Naive thymus-derived CD4-positive, alpha-beta T cell (primary cell): ENCODE measurements around the gene PDE4D. TPM values are rescaled to one million over a fixed set of nuclear protein-coding genes. Genes with fewer than 3 reads are reported as not detected.

ENCODE experiments used
- ATAC-seq: fragments of 150-1000 bp; cut with Tn5 transposase; 2 replicates; pipeline ENCODE4 v1.10.0; 2021; ENCODE audit warnings: mild to moderate bottlenecking, moderate library complexity
- CTCF ChIA-PET: fragments of 350-600 bp; sonication (Branson Sonifier 250); formaldehyde crosslinking; loops from one replicate; lab custom pipeline; 2021; ENCODE audit warnings: antibody characterized with exemption; lab: Charles Lee
- POLR2A ChIA-PET: fragments of 350-600 bp; sonication (Branson Sonifier 250); formaldehyde crosslinking; loops from one replicate; lab custom pipeline; 2021; ENCODE audit warnings: antibody characterized with exemption, inconsistent platforms; lab: Charles Lee
- DNase-seq, 9 donors: peaks; one replicate each; pipeline versions ENCODE4 v3.0.0 to v3.0.0-alpha.2; 2020 to 2022; ENCODE audit warnings: mixed read lengths in 1 of 9
- H3K27ac ChIP-seq: one replicate; pipeline ENCODE4 v1.7.0; 2013; ENCODE audit warnings: mild to moderate bottlenecking, low read depth, low read length, moderate library complexity
- H3K27me3 ChIP-seq, 2 donors: one replicate each; pipeline ENCODE4 v1.7.0; 2013; ENCODE audit warnings: low read length in 2 of 2, mild to moderate bottlenecking in 2 of 2, moderate library complexity in 2 of 2; ENCODE audit not compliant: control insufficient read depth in 2 of 2, insufficient read depth in 2 of 2
- H3K36me3 ChIP-seq, 3 experiments: 1 replicate in 2 of 3; 2 replicates in 1 of 3; pipeline ENCODE4 v1.7.0; 2013; ENCODE audit warnings: low read length in 3 of 3, mild to moderate bottlenecking in 3 of 3, moderate library complexity in 1 of 3; ENCODE audit not compliant: insufficient read depth in 3 of 3, control insufficient read depth in 2 of 3
- H3K4me1 ChIP-seq, 2 donors: one replicate each; pipeline ENCODE4 v1.7.0; 2013; ENCODE audit warnings: low read length in 2 of 2, mild to moderate bottlenecking in 2 of 2, moderate library complexity in 1 of 2; ENCODE audit not compliant: control insufficient read depth in 2 of 2, insufficient read depth in 2 of 2
- H3K4me3 ChIP-seq: 2 replicates; pipeline ENCODE4 v1.7.0; 2013; ENCODE audit warnings: mild to moderate bottlenecking, low read length
- H3K9me3 ChIP-seq, 3 experiments: 1 replicate in 2 of 3; 2 replicates in 1 of 3; pipeline ENCODE4 v1.7.0; 2013; ENCODE audit warnings: low read length in 3 of 3; ENCODE audit not compliant: control insufficient read depth in 2 of 3
- H3K27ac Mint-ChIP-seq, 9 donors: one replicate each; pipeline ENCODE4 v1.8.0; 2020 to 2022; ENCODE audit warnings: mixed read lengths in 9 of 9, mild to moderate bottlenecking in 8 of 9, moderate library complexity in 5 of 9, inconsistent platforms in 2 of 9
- H3K27me3 Mint-ChIP-seq, 5 donors: one replicate each; pipeline ENCODE4 v1.8.0; 2021 to 2022; ENCODE audit warnings: mixed read lengths in 5 of 5, mild to moderate bottlenecking in 1 of 5
- H3K36me3 Mint-ChIP-seq, 5 donors: one replicate each; pipeline ENCODE4 v1.8.0; 2020 to 2022; ENCODE audit warnings: mixed read lengths in 5 of 5, mild to moderate bottlenecking in 3 of 5, inconsistent platforms in 1 of 5
- H3K4me1 Mint-ChIP-seq, 7 donors: one replicate each; pipeline ENCODE4 v1.8.0; 2020 to 2022; ENCODE audit warnings: mixed read lengths in 7 of 7, mild to moderate bottlenecking in 3 of 7, inconsistent platforms in 1 of 7
- H3K4me3 Mint-ChIP-seq, 10 donors: one replicate each; pipeline ENCODE4 v1.8.0; 2020 to 2022; ENCODE audit warnings: mild to moderate bottlenecking in 10 of 10, mixed read lengths in 10 of 10, moderate library complexity in 6 of 10, inconsistent platforms in 2 of 10
- H3K9me3 Mint-ChIP-seq, 11 donors: one replicate each; pipeline ENCODE4 v1.8.0; 2020 to 2022; ENCODE audit warnings: mixed read lengths in 11 of 11, mild to moderate bottlenecking in 4 of 11, inconsistent platforms in 1 of 11, moderate library complexity in 1 of 11
- intact Hi-C, 2 donors: fragments of 100-400 bp; cut with micrococcal nuclease; formaldehyde crosslinking; loops; one replicate each; pipeline ENCODE4 v1.15.1; 2023
- polyA plus RNA-seq, 2 donors: library from polyadenylated mRNA; unstranded; fragments of 300-500 nt; fragmentation: Illumina TruSeq; gene quantifications; one replicate each; pipeline ENCODE4 v1.2.3, GENCODE V29; 2021
- total RNA-seq, 6 experiments: library from RNA in 5 of 6; stranded (reverse) in 5 of 6; gene quantifications; 1 replicate in 5 of 6; 2 replicates in 1 of 6; pipeline ENCODE4 v1.2.3 and lab custom pipeline; 2021 to 2026

PDE4D gene
- total and polyA plus RNA-seq, 7 experiments from 2014 or later: 4.9 to 102 (median 38.8) TPM

DNA sequence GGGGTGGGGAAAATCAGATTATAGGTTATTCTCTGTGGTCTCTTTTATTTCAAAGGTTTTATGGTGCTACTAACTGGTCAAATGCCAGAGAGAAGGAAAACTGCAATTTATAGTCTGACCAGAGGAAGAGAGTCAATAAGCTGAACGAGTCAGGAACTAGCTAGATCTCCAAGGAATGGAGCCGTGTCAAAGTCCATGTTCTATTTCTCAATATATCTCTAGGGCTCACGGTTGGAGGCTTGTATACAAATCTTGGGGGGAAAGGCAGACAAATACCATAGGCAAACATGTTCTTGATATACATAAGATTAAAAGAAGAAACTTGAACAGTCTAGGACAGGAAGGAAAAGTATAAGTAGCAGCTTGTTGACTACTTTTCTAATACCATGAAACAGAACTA is 627.1 kb downstream of the PDE4D start:
- CTCF ChIA-PET: no interaction called here

DNA sequence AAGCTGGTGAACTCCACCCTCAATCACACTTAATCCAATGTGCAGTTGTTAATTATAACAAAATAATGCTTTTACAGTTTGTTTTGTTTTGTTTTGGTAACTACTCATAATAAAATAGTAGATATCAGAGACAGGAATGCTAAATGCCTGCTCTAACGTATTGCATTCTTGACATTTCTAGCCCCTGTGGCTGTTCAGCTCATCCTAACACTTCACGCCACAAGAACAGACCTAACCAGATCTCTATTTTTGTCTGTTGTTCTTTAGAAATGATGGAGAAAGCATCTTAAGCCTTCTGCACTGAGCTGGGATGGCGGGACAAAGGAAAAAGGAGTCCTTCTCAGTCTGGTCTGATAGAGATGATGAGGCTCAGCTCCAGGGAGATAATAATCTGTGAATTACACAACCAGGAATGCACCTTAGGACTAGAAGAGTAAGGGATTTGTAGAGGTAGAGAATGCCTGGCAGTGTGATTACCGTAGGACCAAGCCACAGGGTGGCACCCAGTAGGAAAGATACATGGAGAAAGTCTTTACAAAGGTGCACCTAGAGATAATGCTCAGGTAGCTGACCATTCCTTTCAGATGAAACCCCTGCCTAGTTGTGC is 628.8 kb downstream of the PDE4D start:
- no peaks in the 10 kb centered on the region for H3K36me3 Mint-ChIP-seq
- no peaks in the 10 kb centered on the region for H3K4me1 Mint-ChIP-seq
- ChIA-PET CTCF (no interaction called here), POLR2A (no interaction called here)
- H3K27me3 Mint-ChIP-seq: peaks cover 0 to 27% (median 5%) of the 10 kb centered on the region in 5 donors
- Histone ChIP-seq H3K27ac (no peak overlapping the region), H3K4me1 (no peaks in the 10 kb centered on the region), H3K9me3 (no peaks in the 10 kb centered on the region), H3K36me3 (no peaks in the 10 kb centered on the region), H3K4me3 (no peak overlapping the region), H3K27me3 (no peaks in the 10 kb centered on the region)
- DNase-seq (no peak), ATAC-seq (no peak)
- intact Hi-C loops: no loop called here
- H3K4me3 Mint-ChIP-seq: no peak overlapping the region
- H3K27ac Mint-ChIP-seq: no peak overlapping the region
- H3K9me3 Mint-ChIP-seq: no peaks in the 10 kb centered on the region

More for the DNA sequence above, 627.1 kb downstream of the PDE4D start:
- no peaks in the 10 kb centered on the region for H3K36me3 ChIP-seq
- H3K4me3 ChIP-seq: no peak overlapping the region
- ATAC-seq (no peak), DNase-seq (no peak)
- Mint-ChIP-seq H3K9me3 (peaks cover 0 to under 1% (median 0%) of the 10 kb centered on the region in 11 donors), H3K4me3 (no peak overlapping the region), H3K4me1 (no peaks in the 10 kb centered on the region), H3K27ac (no peak overlapping the region), H3K27me3 (peaks cover 0 to 25% (median 0%) of the 10 kb centered on the region in 5 donors), H3K36me3 (no peaks in the 10 kb centered on the region)
- intact Hi-C loops: no loop called here
- POLR2A ChIA-PET: no interaction called here
- no peaks in the 10 kb centered on the region for H3K27me3 ChIP-seq
- no peaks in the 10 kb centered on the region for H3K9me3 ChIP-seq
- no peak overlapping the region for H3K27ac ChIP-seq
- H3K4me1 ChIP-seq: no peaks in the 10 kb centered on the region

DNA sequence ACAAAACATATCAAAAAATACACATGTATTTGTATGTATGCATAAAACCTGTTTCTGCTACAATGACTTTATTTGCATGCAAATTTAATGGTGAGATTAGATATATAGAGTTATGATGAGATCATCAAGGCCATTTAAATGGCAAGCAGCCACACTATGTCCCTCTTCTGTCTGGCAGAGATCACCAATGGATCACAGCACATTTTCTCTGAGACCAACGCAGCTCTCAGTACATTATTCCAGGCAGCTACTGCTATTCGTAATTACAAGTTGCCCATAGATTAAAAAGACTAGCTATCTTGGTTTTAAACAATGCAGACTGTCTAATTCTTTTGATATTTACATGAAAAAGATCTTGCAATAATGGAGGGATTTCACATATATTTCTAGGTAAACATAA is 629.5 kb downstream of the PDE4D start:
- intact Hi-C loops: no loop called here
- Mint-ChIP-seq H3K9me3 (no peaks in the 10 kb centered on the region), H3K27me3 (peaks cover 0 to 30% (median 5%) of the 10 kb centered on the region in 5 donors), H3K4me1 (no peaks in the 10 kb centered on the region), H3K4me3 (no peak overlapping the region), H3K27ac (no peak overlapping the region), H3K36me3 (no peaks in the 10 kb centered on the region)
- ATAC-seq (no peak), DNase-seq (no peak)
- no peak overlapping the region for H3K27ac ChIP-seq
- CTCF ChIA-PET: no interaction called here
- POLR2A ChIA-PET: no interaction called here
- no peaks in the 10 kb centered on the region for H3K9me3 ChIP-seq
- no peaks in the 10 kb centered on the region for H3K36me3 ChIP-seq
- H3K4me3 ChIP-seq: no peak overlapping the region
- H3K4me1 ChIP-seq: no peaks in the 10 kb centered on the region
- no peaks in the 10 kb centered on the region for H3K27me3 ChIP-seq

DNA sequence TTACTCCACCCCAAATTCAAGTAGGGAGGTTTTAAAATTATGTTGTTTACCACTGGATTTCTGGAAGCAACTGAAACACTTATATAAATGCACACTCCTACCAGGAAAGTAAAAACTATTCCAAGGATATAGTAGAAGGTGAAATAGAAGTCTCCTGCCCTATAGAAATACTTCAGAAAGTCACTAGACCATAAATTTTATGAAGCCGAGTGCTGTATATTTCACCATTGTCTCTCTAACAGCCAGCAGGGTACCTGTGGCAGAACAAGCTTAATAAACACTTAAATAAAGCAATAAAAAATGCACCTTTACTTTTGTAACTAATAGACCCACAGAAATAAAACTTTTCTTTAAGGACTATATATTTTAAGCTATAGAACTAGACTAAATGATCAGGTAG is 631.6 kb downstream of the PDE4D start:
- H3K9me3 ChIP-seq: no peaks in the 10 kb centered on the region
- no peaks in the 10 kb centered on the region for H3K27me3 ChIP-seq
- intact Hi-C loops: no loop called here
- H3K4me3 Mint-ChIP-seq: no peak overlapping the region
- H3K27me3 Mint-ChIP-seq: peaks cover 0 to 35% (median 8%) of the 10 kb centered on the region in 5 donors
- no peaks in the 10 kb centered on the region for H3K36me3 Mint-ChIP-seq
- H3K4me3 ChIP-seq: no peak overlapping the region
- H3K36me3 ChIP-seq: no peaks in the 10 kb centered on the region
- ChIA-PET CTCF (no interaction called here), POLR2A (no interaction called here)
- no peak overlapping the region for H3K27ac Mint-ChIP-seq
- H3K4me1 ChIP-seq: no peaks in the 10 kb centered on the region
- no peaks in the 10 kb centered on the region for H3K9me3 Mint-ChIP-seq
- H3K4me1 Mint-ChIP-seq: no peaks in the 10 kb centered on the region
- no peak for ATAC-seq
- no peak overlapping the region for H3K27ac ChIP-seq
- no peak for DNase-seq

DNA sequence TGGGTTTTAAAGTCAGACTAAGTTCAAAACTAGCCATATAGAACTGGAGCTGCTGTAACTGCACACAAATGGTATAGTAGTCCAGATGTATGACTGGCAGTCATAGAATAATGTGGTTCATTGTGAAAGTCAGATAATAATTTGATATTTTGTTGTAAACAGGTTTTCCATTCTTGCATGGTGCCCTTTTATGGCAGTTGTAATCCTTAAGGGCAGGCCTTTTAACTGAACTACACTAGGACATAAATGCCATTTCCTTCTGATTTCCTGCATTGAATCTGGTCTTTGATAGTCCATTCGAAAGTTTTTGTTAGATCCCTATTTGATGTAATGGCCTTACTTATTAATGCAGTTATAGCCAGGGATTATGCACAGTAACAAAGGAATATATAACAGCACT is 632.6 kb downstream of the PDE4D start:
- intact Hi-C loops: no loop called here
- DNase-seq: no peak
- ChIA-PET CTCF (no interaction called here), POLR2A (no interaction called here)
- ATAC-seq: no peak
- H3K4me1 ChIP-seq: no peaks in the 10 kb centered on the region
- H3K27ac ChIP-seq: no peak overlapping the region
- H3K27me3 ChIP-seq: no peaks in the 10 kb centered on the region
- no peak overlapping the region for H3K4me3 ChIP-seq
- H3K27me3 Mint-ChIP-seq: peaks cover 0 to 39% (median 9%) of the 10 kb centered on the region in 5 donors
- H3K36me3 Mint-ChIP-seq: no peaks in the 10 kb centered on the region
- H3K4me1 Mint-ChIP-seq: no peaks in the 10 kb centered on the region
- no peaks in the 10 kb centered on the region for H3K9me3 Mint-ChIP-seq
- H3K4me3 Mint-ChIP-seq: no peak overlapping the region
- H3K9me3 ChIP-seq: no peaks in the 10 kb centered on the region
- no peak overlapping the region for H3K27ac Mint-ChIP-seq
- H3K36me3 ChIP-seq: no peaks in the 10 kb centered on the region

DNA sequence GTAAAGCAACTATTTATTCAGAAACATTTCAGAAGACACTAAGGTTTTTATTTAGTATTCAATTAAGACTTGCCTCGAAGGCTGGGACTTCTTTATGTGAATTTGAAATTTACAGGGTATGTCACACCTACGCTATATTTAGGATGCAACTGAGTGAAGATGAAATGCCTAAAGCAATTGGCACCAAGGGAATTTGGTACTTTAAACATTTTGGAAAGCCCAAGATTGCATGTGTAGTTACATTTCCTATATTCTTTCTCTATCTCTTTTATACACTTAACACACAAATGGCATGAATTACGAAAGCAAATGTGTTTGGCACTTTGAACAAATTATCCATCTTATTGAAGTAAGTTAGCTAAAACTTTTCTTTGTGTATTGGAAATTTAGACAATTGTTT is 633.3 kb downstream of the PDE4D start:
- ChIA-PET POLR2A (no interaction called here), CTCF (no interaction called here)
- Mint-ChIP-seq H3K27me3 (peaks cover 3 to 43% (median 9%) of the 10 kb centered on the region in 5 donors), H3K36me3 (no peaks in the 10 kb centered on the region), H3K4me3 (no peak overlapping the region), H3K4me1 (no peaks in the 10 kb centered on the region), H3K9me3 (no peaks in the 10 kb centered on the region), H3K27ac (no peak overlapping the region)
- no peaks in the 10 kb centered on the region for H3K36me3 ChIP-seq
- no peaks in the 10 kb centered on the region for H3K9me3 ChIP-seq
- H3K4me1 ChIP-seq: no peaks in the 10 kb centered on the region
- ATAC-seq (no peak), DNase-seq (no peak)
- no peak overlapping the region for H3K4me3 ChIP-seq
- H3K27ac ChIP-seq: no peak overlapping the region
- intact Hi-C loops: no loop called here
- no peaks in the 10 kb centered on the region for H3K27me3 ChIP-seq

DNA sequence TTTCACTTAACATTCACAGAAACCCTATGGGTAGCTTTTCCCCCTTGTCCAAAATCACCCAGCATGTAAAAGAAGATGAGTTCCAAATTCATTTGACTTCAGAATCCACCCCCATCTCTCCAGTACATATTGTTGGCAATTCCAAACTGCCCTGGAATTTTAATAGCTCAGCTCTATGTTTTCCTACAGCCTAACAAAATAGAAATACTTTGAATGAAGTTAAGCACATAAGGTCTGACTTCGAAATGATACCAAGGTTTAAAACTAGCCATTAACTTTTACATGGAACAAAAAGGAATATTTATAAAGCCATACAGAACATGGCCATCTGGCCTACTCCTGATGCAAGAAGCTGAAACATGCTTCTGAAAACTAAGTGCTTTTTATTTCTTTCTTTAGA is 634.3 kb downstream of the PDE4D start:
- H3K4me1 Mint-ChIP-seq: no peaks in the 10 kb centered on the region
- H3K27me3 Mint-ChIP-seq: peaks cover 12 to 45% (median 15%) of the 10 kb centered on the region in 5 donors
- ATAC-seq (no peak), DNase-seq (no peak)
- intact Hi-C loops: no loop called here
- no peak overlapping the region for H3K27ac Mint-ChIP-seq
- no peak overlapping the region for H3K4me3 Mint-ChIP-seq
- H3K36me3 ChIP-seq: no peaks in the 10 kb centered on the region
- H3K9me3 Mint-ChIP-seq: no peaks in the 10 kb centered on the region
- H3K27ac ChIP-seq: no peak overlapping the region
- no peaks in the 10 kb centered on the region for H3K4me1 ChIP-seq
- ChIA-PET POLR2A (no interaction called here), CTCF (no interaction called here)
- no peaks in the 10 kb centered on the region for H3K9me3 ChIP-seq
- no peaks in the 10 kb centered on the region for H3K27me3 ChIP-seq
- no peak overlapping the region for H3K4me3 ChIP-seq
- no peaks in the 10 kb centered on the region for H3K36me3 Mint-ChIP-seq
